Activated T-cell treated with anti-CD3 and anti-CD28 coated beads, Interleukin-2, amount 50 U/mL, for 24 hours (primary cell): ENCODE results near the gene MAPK8IP1.

Source experiments
- DNase-seq: peaks from one replicate; pipeline ENCODE4 v3.0.0-alpha.2; 2020
- H3K27ac Mint-ChIP-seq: 2 replicates; pipeline ENCODE4 v1.8.0; 2020; ENCODE audit warnings: mild to moderate bottlenecking, mixed read lengths
- H3K27me3 Mint-ChIP-seq: 2 replicates; pipeline ENCODE4 v1.8.0; 2020; ENCODE audit warnings: mixed read lengths
- H3K36me3 Mint-ChIP-seq: 2 replicates; pipeline ENCODE4 v1.8.0; 2020; ENCODE audit warnings: low read depth, mixed read lengths
- H3K4me1 Mint-ChIP-seq: 2 replicates; pipeline ENCODE4 v1.8.0; 2020; ENCODE audit warnings: low read depth, mixed read lengths
- H3K4me3 Mint-ChIP-seq: 2 replicates; pipeline ENCODE4 v1.8.0; 2020; ENCODE audit warnings: mild to moderate bottlenecking, moderate library complexity, mixed read lengths
- H3K9me3 Mint-ChIP-seq: 2 replicates; pipeline ENCODE4 v1.8.0; 2020; ENCODE audit warnings: mixed read lengths

Gene MAPK8IP1

GRCh38 chr11:45919806-45920530 is 34.5 kb downstream of the MAPK8IP1 start:
- no peak overlapping the region for H3K27ac Mint-ChIP-seq
- no peak overlapping the region for H3K4me3 Mint-ChIP-seq
- H3K27me3 Mint-ChIP-seq, result peaks cover 16% of the 10 kb centered on the region
- peaks cover 43% of the 10 kb centered on the region for H3K4me1 Mint-ChIP-seq
- no peaks in the 10 kb centered on the region for H3K9me3 Mint-ChIP-seq
- H3K36me3 Mint-ChIP-seq, result peaks cover 25% of the 10 kb centered on the region
- DNase-seq, result peak; percentile 25

- Mint-ChIP-seq H3K36me3 (peaks cover 17% of the 10 kb centered on the region), H3K9me3 (no peaks in the 10 kb centered on the region), H3K27me3 (peaks cover 16% of the 10 kb centered on the region), H3K4me3 (no peak overlapping the region), H3K27ac (no peak overlapping the region), H3K4me1 (peaks cover 37% of the 10 kb centered on the region)
- DNase-seq, result peak; percentile 27
These were observed 35.4 kb downstream of the MAPK8IP1 start for GRCh38 chr11:45920531-45921477.

- peaks cover 16% of the 10 kb centered on the region for H3K27me3 Mint-ChIP-seq
- H3K36me3 Mint-ChIP-seq, result peaks cover 10% of the 10 kb centered on the region
- peak overlapping the region; percentile 44 for H3K27ac Mint-ChIP-seq
- no peaks in the 10 kb centered on the region for H3K9me3 Mint-ChIP-seq
- peak overlapping the region; percentile 24 for H3K4me3 Mint-ChIP-seq
- peak; percentile 46 for DNase-seq
- peaks cover 28% of the 10 kb centered on the region for H3K4me1 Mint-ChIP-seq
These were observed 36.3 kb downstream of the MAPK8IP1 start for GRCh38 chr11:45921561-45922424.

GRCh38 chr11:45922425-45923082 is 37.1 kb downstream of the MAPK8IP1 start, which contains the start of gene LARGE2:
LARGE2 (plus strand) TSS chr11:45922656; CDS start chr11:45922883, 227 bp downstream.
- Mint-ChIP-seq H3K4me1 (peaks cover 32% of the 10 kb centered on the region), H3K36me3 (peaks cover 7% of the 10 kb centered on the region), H3K27ac (peak within 1 kb of the TSS; percentile 79)

GRCh38 chr11:45924036-45924915 is 38.8 kb downstream of the MAPK8IP1 start:
- no peaks in the 10 kb centered on the region for H3K9me3 Mint-ChIP-seq
- H3K4me1 Mint-ChIP-seq, result peaks cover 26% of the 10 kb centered on the region
- H3K27ac Mint-ChIP-seq, result peak overlapping the region; percentile 61
- no peak overlapping the region for H3K4me3 Mint-ChIP-seq
- peaks cover 16% of the 10 kb centered on the region for H3K27me3 Mint-ChIP-seq
- peak; percentile 28 for DNase-seq
- no peaks in the 10 kb centered on the region for H3K36me3 Mint-ChIP-seq

More at GRCh38 chr11:45922425-45923082, 37.1 kb downstream of the MAPK8IP1 start, which contains the start of gene LARGE2:
- peaks cover 16% of the 10 kb centered on the region for H3K27me3 Mint-ChIP-seq
- H3K4me3 Mint-ChIP-seq, result peak within 1 kb of the TSS; percentile 66
- H3K9me3 Mint-ChIP-seq, result no peaks in the 10 kb centered on the region
- DNase-seq, result peak; percentile 54

GRCh38 chr11:45924927-45925326 is 39.5 kb downstream of the MAPK8IP1 start:
- H3K36me3 Mint-ChIP-seq, result no peaks in the 10 kb centered on the region
- no peak overlapping the region for H3K4me3 Mint-ChIP-seq
- H3K4me1 Mint-ChIP-seq, result peaks cover 28% of the 10 kb centered on the region
- no peaks in the 10 kb centered on the region for H3K9me3 Mint-ChIP-seq
- DNase-seq, result no peak
- no peak overlapping the region for H3K27ac Mint-ChIP-seq
- H3K27me3 Mint-ChIP-seq, result peaks cover 16% of the 10 kb centered on the region

GRCh38 chr11:45925550-45925949 is 40.1 kb downstream of the MAPK8IP1 start:
- no peak overlapping the region for H3K4me3 Mint-ChIP-seq

GRCh38 chr11:45926001-45926401 is 40.5 kb downstream of the MAPK8IP1 start:
- DNase-seq, result no peak
- Mint-ChIP-seq H3K4me1 (peaks cover 38% of the 10 kb centered on the region), H3K36me3 (no peaks in the 10 kb centered on the region), H3K9me3 (no peaks in the 10 kb centered on the region), H3K4me3 (no peak overlapping the region), H3K27me3 (peaks cover 16% of the 10 kb centered on the region), H3K27ac (no peak overlapping the region)

More at GRCh38 chr11:45925550-45925949, 40.1 kb downstream of the MAPK8IP1 start:
- no peak overlapping the region for H3K27ac Mint-ChIP-seq
- peaks cover 34% of the 10 kb centered on the region for H3K4me1 Mint-ChIP-seq
- H3K27me3 Mint-ChIP-seq, result peaks cover 16% of the 10 kb centered on the region
- H3K9me3 Mint-ChIP-seq, result no peaks in the 10 kb centered on the region
- no peak for DNase-seq
- no peaks in the 10 kb centered on the region for H3K36me3 Mint-ChIP-seq

- no peak for DNase-seq
- Mint-ChIP-seq H3K4me3 (no peak overlapping the region), H3K4me1 (peaks cover 41% of the 10 kb centered on the region), H3K36me3 (peaks cover 3% of the 10 kb centered on the region), H3K27me3 (peaks cover 11% of the 10 kb centered on the region), H3K9me3 (no peaks in the 10 kb centered on the region), H3K27ac (peak overlapping the region; percentile 29)
These were observed 41.3 kb downstream of the MAPK8IP1 start for GRCh38 chr11:45926536-45927331.

- H3K4me3 Mint-ChIP-seq, result no peak overlapping the region
- peak overlapping the region; percentile 29 for H3K27ac Mint-ChIP-seq
- DNase-seq, result peak; percentile 28
- peaks cover 41% of the 10 kb centered on the region for H3K4me1 Mint-ChIP-seq
- no peaks in the 10 kb centered on the region for H3K9me3 Mint-ChIP-seq
- peaks cover 11% of the 10 kb centered on the region for H3K27me3 Mint-ChIP-seq
- peaks cover 8% of the 10 kb centered on the region for H3K36me3 Mint-ChIP-seq
These were observed 41.9 kb downstream of the MAPK8IP1 start for GRCh38 chr11:45927332-45927683.

GRCh38 chr11:45927684-45928413 is 42.4 kb downstream of the MAPK8IP1 start:
- Mint-ChIP-seq H3K36me3 (peaks cover 10% of the 10 kb centered on the region), H3K4me1 (peaks cover 41% of the 10 kb centered on the region), H3K9me3 (no peaks in the 10 kb centered on the region), H3K4me3 (no peak overlapping the region), H3K27ac (no peak overlapping the region), H3K27me3 (peaks cover 11% of the 10 kb centered on the region)
- DNase-seq, result peak; percentile 27
